Activated T-helper 1 cell treated with anti-CD3 and anti-CD28 coated beads, Interleukin-12 subunit alpha, Interleukin-12 subunit beta, Interleukin-2, Interleukin-4 antibody, amounts not matched to agents 30 ng/mL and 10 ng/mL and 1 ng/mL, durations not matched to agents 14 hours and 24 hours and 36 hours (primary cell): ENCODE measurements around the gene IL10. TPM values are rescaled to one million over a fixed set of nuclear protein-coding genes. Genes with fewer than 3 reads are reported as not detected.

Source experiments
- DNase-seq: peaks from one replicate; pipeline ENCODE4 v3.0.0; 2021; ENCODE audit warnings: low spot score
- H3K27ac Mint-ChIP-seq: one replicate; pipeline ENCODE4 v1.8.0; 2021; ENCODE audit warnings: mild to moderate bottlenecking, mixed read lengths
- H3K27me3 Mint-ChIP-seq: one replicate; pipeline ENCODE4 v1.8.0; 2022; ENCODE audit warnings: mild to moderate bottlenecking, moderate library complexity, mixed read lengths; ENCODE audit not compliant: insufficient read depth
- H3K36me3 Mint-ChIP-seq: one replicate; pipeline ENCODE4 v1.8.0; 2021; ENCODE audit warnings: low read depth, mixed read lengths
- H3K4me1 Mint-ChIP-seq: one replicate; pipeline ENCODE4 v1.8.0; 2021; ENCODE audit warnings: low read depth, mixed read lengths
- H3K4me3 Mint-ChIP-seq: one replicate; pipeline ENCODE4 v1.8.0; 2021; ENCODE audit warnings: mild to moderate bottlenecking, moderate library complexity, mixed read lengths
- H3K9me3 Mint-ChIP-seq: one replicate; pipeline ENCODE4 v1.8.0; 2021; ENCODE audit warnings: mixed read lengths
- intact Hi-C: fragments of 100-400 bp; cut with micrococcal nuclease; formaldehyde crosslinking; loops from one replicate; pipeline ENCODE4 v1.15.1; 2024
- total RNA-seq: library from RNA; stranded (reverse); gene quantifications from 2 replicates; pipeline ENCODE4 v1.2.3, GENCODE V29; 2022

Gene IL10
- total RNA-seq, 1 donor from 2014 or later, result 4.4 TPM

DNA sequence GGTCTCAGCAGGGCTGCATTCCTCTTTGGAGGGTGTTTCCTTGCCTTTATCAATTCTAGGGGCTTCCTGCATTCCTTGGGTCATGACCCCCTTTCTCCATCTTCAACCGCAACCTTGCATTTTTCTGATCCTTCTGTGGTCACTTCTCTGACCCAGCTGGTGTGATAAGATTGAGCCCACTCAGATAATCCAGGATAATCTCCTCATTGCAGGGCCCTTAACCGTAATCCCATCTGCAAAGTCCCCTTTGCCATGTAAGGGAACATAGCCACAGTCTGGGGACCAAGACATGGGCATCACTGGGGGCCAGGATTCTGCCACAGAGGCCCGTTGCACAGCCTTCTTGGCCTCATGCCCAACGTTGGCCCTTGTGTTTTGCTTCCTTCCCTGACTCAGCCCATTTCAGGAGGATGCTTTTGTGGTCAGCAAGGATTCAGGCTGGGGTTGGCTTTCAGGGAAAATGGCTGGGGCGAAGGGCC, 36.7 kb downstream of the IL10 start:
- H3K4me1 Mint-ChIP-seq, result peaks cover 65% of the 10 kb centered on the region
- no peaks in the 10 kb centered on the region for H3K9me3 Mint-ChIP-seq
- no peaks in the 10 kb centered on the region for H3K27me3 Mint-ChIP-seq
- DNase-seq, result no peak
- H3K27ac Mint-ChIP-seq, result no peak overlapping the region
- intact Hi-C loops, result loop anchor here (2.0 to 10.0 kb wide), 2 partner anchors 247 to 319 kb away; partner anchors contain the start of genes PFKFB2 and YOD1
- no peak overlapping the region for H3K4me3 Mint-ChIP-seq
- peaks cover 57% of the 10 kb centered on the region for H3K36me3 Mint-ChIP-seq

DNA sequence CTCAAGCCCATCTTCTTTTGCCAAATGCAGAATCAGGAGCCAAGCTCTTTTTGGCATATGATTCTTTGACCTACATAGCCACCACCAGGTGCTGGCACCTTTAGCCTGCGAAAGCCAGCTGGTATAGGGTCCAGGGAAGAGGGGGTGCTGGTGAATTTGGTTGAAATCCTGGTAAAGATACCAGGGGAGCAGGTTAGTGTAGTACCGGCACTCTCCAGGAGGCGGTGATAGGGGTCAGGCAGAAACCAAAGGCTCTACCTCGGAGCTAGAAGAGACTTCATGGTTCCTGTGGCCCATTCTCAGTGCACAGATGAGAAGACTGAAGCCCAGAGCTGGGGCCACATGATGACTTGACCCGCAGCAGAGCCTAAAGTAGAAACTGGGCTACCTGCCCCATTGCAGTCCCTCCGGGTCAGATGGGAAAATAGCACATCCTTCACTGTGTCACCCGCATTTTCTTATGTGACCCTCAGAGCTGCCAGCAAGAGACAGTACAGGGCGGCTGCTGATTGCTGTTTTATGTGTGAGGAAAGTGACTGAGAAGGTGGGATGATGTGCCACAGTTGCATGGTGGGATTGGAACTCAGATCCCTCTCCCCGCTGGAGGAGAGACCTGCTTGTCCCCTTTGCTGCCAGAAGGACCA, 37.7 kb downstream of the IL10 start:
- intact Hi-C loops, result loop anchor here (1.0 to 10.0 kb wide), 5 partner anchors 35 to 320 kb away; partner anchors contain the start of genes PFKFB2 and YOD1
- DNase-seq, result peak; percentile 56
- H3K9me3 Mint-ChIP-seq, result no peaks in the 10 kb centered on the region
- no peak overlapping the region for H3K4me3 Mint-ChIP-seq
- H3K27me3 Mint-ChIP-seq, result no peaks in the 10 kb centered on the region
- no peak overlapping the region for H3K27ac Mint-ChIP-seq
- H3K36me3 Mint-ChIP-seq, result peaks cover 58% of the 10 kb centered on the region
- H3K4me1 Mint-ChIP-seq, result peaks cover 61% of the 10 kb centered on the region

DNA sequence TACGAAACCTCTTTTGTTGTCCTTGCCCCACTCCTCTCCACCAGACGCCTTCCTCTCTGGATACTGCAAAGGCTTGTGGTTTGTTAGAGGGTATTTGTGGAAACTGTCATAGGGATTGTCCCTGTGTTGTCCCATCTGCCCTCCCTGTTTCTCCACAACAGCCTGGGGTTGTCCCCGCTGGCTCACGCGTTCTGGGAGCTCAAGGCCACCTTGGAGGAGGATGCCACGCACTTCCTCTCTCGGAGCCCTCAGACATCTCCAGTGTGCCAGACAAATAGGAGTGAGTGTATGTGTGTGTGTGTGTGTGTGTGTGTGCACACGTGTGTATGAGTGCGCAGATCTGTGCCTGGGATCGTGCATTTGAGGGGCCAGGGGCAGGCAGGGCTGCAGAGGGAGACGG, 39.3 kb downstream of the IL10 start:
- H3K4me3 Mint-ChIP-seq, result no peak overlapping the region
- H3K9me3 Mint-ChIP-seq, result no peaks in the 10 kb centered on the region
- intact Hi-C loops, result loop anchor here (10.0 kb wide), 1 partner anchor 322 kb away; the partner anchor contains the start of genes PFKFB2 and YOD1
- H3K36me3 Mint-ChIP-seq, result peaks cover 52% of the 10 kb centered on the region
- H3K27me3 Mint-ChIP-seq, result no peaks in the 10 kb centered on the region
- peaks cover 47% of the 10 kb centered on the region for H3K4me1 Mint-ChIP-seq
- no peak overlapping the region for H3K27ac Mint-ChIP-seq
- DNase-seq, result no peak

- no peak overlapping the region for H3K27ac Mint-ChIP-seq
- peaks cover 42% of the 10 kb centered on the region for H3K4me1 Mint-ChIP-seq
- no peaks in the 10 kb centered on the region for H3K9me3 Mint-ChIP-seq
- intact Hi-C loops, result loop anchor here (10.0 kb wide), 1 partner anchor 322 kb away; the partner anchor contains the start of genes PFKFB2 and YOD1
- DNase-seq, result no peak
- H3K27me3 Mint-ChIP-seq, result no peaks in the 10 kb centered on the region
- no peak overlapping the region for H3K4me3 Mint-ChIP-seq
- peaks cover 48% of the 10 kb centered on the region for H3K36me3 Mint-ChIP-seq
Measured at GRCh38 chr1:206732508-206732907, 39.8 kb downstream of the IL10 start.

- H3K27me3 Mint-ChIP-seq, result no peaks in the 10 kb centered on the region
- no peak overlapping the region for H3K27ac Mint-ChIP-seq
- no peaks in the 10 kb centered on the region for H3K9me3 Mint-ChIP-seq
- no peak overlapping the region for H3K4me3 Mint-ChIP-seq
- H3K4me1 Mint-ChIP-seq, result peaks cover 40% of the 10 kb centered on the region
- intact Hi-C loops, result no loop called here
- no peak for DNase-seq
- H3K36me3 Mint-ChIP-seq, result peaks cover 32% of the 10 kb centered on the region
Measured at GRCh38 chr1:206729507-206729906, 42.8 kb downstream of the IL10 start.

- intact Hi-C loops, result no loop called here
Measured at GRCh38 chr1:206729050-206729449, 43.2 kb downstream of the IL10 start.

GRCh38 chr1:206728697-206728987, 43.7 kb downstream of the IL10 start:
- intact Hi-C loops, result no loop called here
- H3K36me3 Mint-ChIP-seq, result peaks cover 28% of the 10 kb centered on the region
- no peak for DNase-seq
- no peaks in the 10 kb centered on the region for H3K27me3 Mint-ChIP-seq
- peaks cover 44% of the 10 kb centered on the region for H3K4me1 Mint-ChIP-seq
- H3K27ac Mint-ChIP-seq, result no peak overlapping the region
- H3K9me3 Mint-ChIP-seq, result no peaks in the 10 kb centered on the region
- H3K4me3 Mint-ChIP-seq, result no peak overlapping the region

More at GRCh38 chr1:206729050-206729449, 43.2 kb downstream of the IL10 start:
- no peak for DNase-seq
- Mint-ChIP-seq H3K4me3 (no peak overlapping the region), H3K4me1 (peaks cover 40% of the 10 kb centered on the region), H3K27me3 (no peaks in the 10 kb centered on the region), H3K36me3 (peaks cover 30% of the 10 kb centered on the region), H3K27ac (no peak overlapping the region), H3K9me3 (no peaks in the 10 kb centered on the region)

- H3K4me3 Mint-ChIP-seq, result no peak overlapping the region
- no peak for DNase-seq
- intact Hi-C loops, result loop anchor here (2.0 kb wide), 1 partner anchor 137 kb away; the partner anchor contains the start of gene IL20
Measured at GRCh38 chr1:206727981-206728696, 44.2 kb downstream of the IL10 start.

GRCh38 chr1:206725109-206725963, 47.0 kb downstream of the IL10 start:
- intact Hi-C loops, result loop anchor here (1.0 to 2.0 kb wide), 2 partner anchors 40 to 63 kb away; no protein-coding TSS in a partner anchor
- peaks cover 13% of the 10 kb centered on the region for H3K36me3 Mint-ChIP-seq
- H3K4me1 Mint-ChIP-seq, result peaks cover 63% of the 10 kb centered on the region
- no peaks in the 10 kb centered on the region for H3K9me3 Mint-ChIP-seq
- no peak overlapping the region for H3K4me3 Mint-ChIP-seq
- H3K27ac Mint-ChIP-seq, result peak overlapping the region; percentile 7
- no peaks in the 10 kb centered on the region for H3K27me3 Mint-ChIP-seq
- peak; percentile 37 for DNase-seq

More at GRCh38 chr1:206727981-206728696, 44.2 kb downstream of the IL10 start:
- Mint-ChIP-seq H3K27ac (peak overlapping the region; percentile 12), H3K9me3 (no peaks in the 10 kb centered on the region), H3K36me3 (peaks cover 24% of the 10 kb centered on the region), H3K27me3 (no peaks in the 10 kb centered on the region), H3K4me1 (peaks cover 49% of the 10 kb centered on the region)

DNA sequence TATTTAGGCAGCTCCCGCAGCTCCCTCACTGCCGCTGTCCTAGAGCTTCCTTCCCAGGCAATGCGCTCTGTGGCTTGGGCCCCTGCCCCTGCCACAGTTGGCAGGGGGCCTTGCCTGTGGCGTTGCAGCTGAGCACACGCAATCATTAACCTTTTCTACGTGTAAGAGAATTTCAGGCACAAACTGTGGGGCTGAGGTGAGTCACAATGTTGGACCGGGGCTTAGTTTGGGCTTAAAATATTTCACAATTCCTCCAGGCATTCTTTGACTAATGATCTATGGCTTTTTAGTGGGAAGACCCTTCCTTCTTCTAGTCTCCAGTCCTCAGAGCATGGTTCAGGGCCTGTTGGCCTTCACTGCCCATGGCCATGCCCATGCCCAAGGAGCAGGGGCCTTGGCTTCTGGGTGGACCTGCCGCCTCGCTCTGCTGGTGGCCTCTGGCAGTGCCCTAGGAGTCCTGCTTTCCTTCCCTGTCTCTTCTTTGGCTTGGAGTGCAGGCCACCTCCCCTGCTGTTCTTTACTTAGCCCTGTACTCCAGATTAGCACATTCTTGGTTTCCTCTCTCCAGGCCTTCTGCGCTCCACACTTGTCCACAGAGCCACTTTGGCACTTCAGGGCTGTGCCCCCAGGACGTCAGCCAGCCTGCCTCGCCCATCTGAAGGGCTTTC, 48.4 kb downstream of the IL10 start:
- DNase-seq, result no peak
- Mint-ChIP-seq H3K27ac (peak overlapping the region; percentile 2), H3K4me3 (no peak overlapping the region), H3K36me3 (peaks cover 7% of the 10 kb centered on the region), H3K4me1 (peaks cover 68% of the 10 kb centered on the region), H3K27me3 (no peaks in the 10 kb centered on the region), H3K9me3 (no peaks in the 10 kb centered on the region)
- intact Hi-C loops, result loop anchor here (2.0 kb wide), 1 partner anchor 61 kb away; no protein-coding TSS in a partner anchor

DNA sequence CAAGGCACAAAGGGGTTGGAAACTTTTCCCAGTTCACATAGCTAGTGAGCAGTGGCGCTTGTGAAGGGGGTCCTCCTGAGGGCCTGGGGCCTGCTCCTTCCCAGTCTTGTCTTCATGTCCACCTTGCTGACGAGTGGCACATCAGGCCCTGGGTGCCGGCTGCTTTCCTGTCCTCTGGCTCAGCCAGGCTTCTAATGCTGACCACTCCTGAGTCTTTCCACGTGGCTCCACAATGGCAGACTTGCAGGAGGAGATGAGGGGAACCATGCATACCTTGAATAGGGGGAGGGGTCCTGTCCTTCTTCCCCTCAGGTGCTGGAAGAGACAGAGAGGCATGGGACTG, 48.9 kb downstream of the IL10 start:
- H3K27ac Mint-ChIP-seq, result no peak overlapping the region
- intact Hi-C loops, result no loop called here

DNA sequence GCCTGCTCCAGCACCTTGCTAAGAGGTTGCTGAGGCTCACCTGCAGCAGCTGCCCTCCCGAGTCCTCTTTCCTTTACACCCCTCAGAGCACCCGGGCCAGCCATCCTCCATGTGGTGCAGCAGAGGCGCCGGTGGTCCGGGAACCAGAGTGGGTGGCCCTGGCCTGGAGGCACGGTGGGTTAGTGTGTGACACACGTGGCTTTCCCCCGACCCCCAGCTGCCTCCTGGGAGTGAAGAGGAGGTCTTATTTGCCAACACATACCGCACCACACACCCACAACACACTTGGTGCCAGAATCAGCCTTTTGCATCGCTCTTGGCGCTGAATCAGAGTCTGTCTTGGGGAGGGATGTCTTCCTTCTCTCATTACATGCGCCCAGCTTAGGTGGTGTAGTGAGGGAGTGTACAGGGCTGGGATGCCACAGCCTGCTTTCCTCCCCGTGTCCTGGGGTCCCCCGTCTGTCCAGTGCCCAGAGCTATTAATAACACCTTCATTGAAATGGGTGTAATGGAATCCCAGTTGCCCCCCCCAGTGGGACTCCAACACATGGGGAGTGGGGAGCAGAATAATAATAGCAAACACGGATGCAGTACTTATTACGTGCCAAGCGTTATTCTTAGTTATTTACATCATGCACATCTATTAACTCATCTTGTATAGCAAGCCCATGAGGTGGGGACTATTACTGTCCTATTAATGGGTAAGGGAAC, 49.4 kb downstream of the IL10 start:
- intact Hi-C loops, result no loop called here
- H3K9me3 Mint-ChIP-seq, result no peaks in the 10 kb centered on the region
- no peak overlapping the region for H3K27ac Mint-ChIP-seq

More for the DNA sequence above, 48.9 kb downstream of the IL10 start:
- H3K36me3 Mint-ChIP-seq, result peaks cover 7% of the 10 kb centered on the region
- no peak overlapping the region for H3K4me3 Mint-ChIP-seq
- H3K27me3 Mint-ChIP-seq, result no peaks in the 10 kb centered on the region
- H3K4me1 Mint-ChIP-seq, result peaks cover 71% of the 10 kb centered on the region
- no peaks in the 10 kb centered on the region for H3K9me3 Mint-ChIP-seq
- DNase-seq, result no peak

More for the DNA sequence above, 49.4 kb downstream of the IL10 start:
- peaks cover 73% of the 10 kb centered on the region for H3K4me1 Mint-ChIP-seq
- peaks cover 5% of the 10 kb centered on the region for H3K36me3 Mint-ChIP-seq
- no peak for DNase-seq
- H3K27me3 Mint-ChIP-seq, result no peaks in the 10 kb centered on the region
- H3K4me3 Mint-ChIP-seq, result no peak overlapping the region
